SK-N-MC (cell line): ENCODE measurements around the gene NEU2.

Experiments
- DNase-seq: peaks from one replicate; pipeline ENCODE4 v3.0.0-alpha.2; 2011; ENCODE audit warnings: low read depth, low spot score
- H3K27ac ChIP-seq: fragments of 200-600 bp; sonication (generic); 2 replicates; pipeline ENCODE4 v1.5.1; 2016; ENCODE audit warnings: mixed run types
- H3K36me3 ChIP-seq: fragments of 200-600 bp; sonication (generic); 2 replicates; pipeline ENCODE4 v1.6.1; 2017; ENCODE audit warnings: antibody characterized with exemption, low read length, mixed read lengths; ENCODE audit not compliant: insufficient read depth
- H3K4me3 ChIP-seq: fragments of 200-600 bp; sonication (generic); 2 replicates; pipeline ENCODE4 v1.5.1; 2016
- H3K9ac ChIP-seq: fragments of 200-600 bp; sonication (generic); 2 replicates; pipeline ENCODE4 v1.8.0; 2017; ENCODE audit warnings: mixed run types, mixed read lengths; ENCODE audit not compliant: insufficient read length
- H3K9me3 ChIP-seq: fragments of 200-600 bp; sonication (generic); 2 replicates; pipeline ENCODE4 v1.6.1; 2017; ENCODE audit warnings: low read depth, mild to moderate bottlenecking, antibody characterized with exemption, low read length, moderate library complexity, mixed read lengths
- EZH2 ChIP-seq: fragments of 200-600 bp; sonication (generic); IDR thresholded peaks from one replicate; pipeline ENCODE4 v1.6.1; 2017; ENCODE audit warnings: antibody characterized with exemption
- FOXP2 ChIP-seq: optimal IDR thresholded peaks from 2 replicates; pipeline ENCODE3; 2011; ENCODE audit warnings: mild to moderate bottlenecking, moderate library complexity; ENCODE audit not compliant: insufficient read depth; ENCODE audit errors: extremely low read length, control extremely low read depth
- POLR2AphosphoS5 ChIP-seq: IDR thresholded peaks from 2 replicates; pipeline ENCODE4 v1.6.1; 2012; ENCODE audit warnings: mild to moderate bottlenecking, low read depth, low read length, borderline replicate concordance

NEU2 gene

DNA sequence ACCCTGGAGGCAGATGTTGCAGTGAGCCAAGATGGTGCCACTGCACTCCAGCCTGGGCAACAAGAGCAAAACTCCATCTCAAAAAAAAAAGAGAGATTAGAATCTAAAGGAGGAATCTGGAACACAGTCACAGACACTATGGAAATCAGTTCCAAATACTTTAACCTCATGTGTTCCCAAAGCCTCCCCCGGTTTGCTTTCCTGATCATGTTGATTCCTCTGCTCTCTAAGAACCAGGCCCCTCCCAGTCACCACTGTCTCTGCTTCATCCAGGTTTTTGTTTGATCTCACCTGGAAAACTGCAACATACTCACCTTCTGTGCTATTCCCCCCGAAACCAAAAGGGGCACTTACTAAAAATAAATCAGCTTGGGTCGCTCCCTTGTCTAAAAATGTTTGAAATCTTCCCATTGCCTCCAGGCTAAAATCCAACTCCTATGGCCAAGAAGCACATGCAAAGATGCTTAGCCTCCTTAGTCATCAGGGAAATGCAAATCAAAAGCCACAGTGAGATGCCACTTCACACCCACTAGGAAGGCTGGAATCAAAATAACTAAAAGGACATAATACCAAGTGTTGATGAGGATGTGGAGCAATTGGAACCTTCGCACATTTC, 6.2 kb upstream of the NEU2 start:
- Histone ChIP-seq H3K36me3 (no peaks in the 10 kb centered on the region), H3K27ac (no peak overlapping the region), H3K4me3 (no peak overlapping the region), H3K9me3 (no peaks in the 10 kb centered on the region), H3K9ac (no peak overlapping the region)
- TF ChIP-seq FOXP2 (no peak), EZH2 (no peak), POLR2AphosphoS5 (no peak)
- DNase-seq = no peak

DNA sequence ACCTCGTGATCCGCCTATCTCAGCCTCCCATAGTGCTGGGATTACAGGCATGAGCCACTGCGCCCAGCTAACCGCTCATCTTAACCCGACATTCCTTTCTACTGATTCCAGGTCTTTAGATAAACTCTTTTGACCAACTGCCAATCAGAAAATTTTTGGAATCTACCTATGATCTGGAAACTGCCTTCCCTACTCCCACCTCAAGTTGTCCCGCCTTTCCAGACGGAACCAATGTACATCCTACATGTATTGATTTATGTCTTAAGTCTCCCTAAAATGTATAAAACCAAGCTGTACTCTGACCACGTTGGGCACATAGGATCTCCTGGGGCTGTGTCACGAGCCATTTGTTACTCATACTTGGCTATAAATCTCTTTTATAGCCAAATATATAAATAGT, 3.2 kb upstream of the NEU2 start:
- H3K36me3 ChIP-seq = no peaks in the 10 kb centered on the region
- H3K4me3 ChIP-seq = no peak overlapping the region
- H3K27ac ChIP-seq = no peak overlapping the region
- TF ChIP-seq FOXP2 (no peak), POLR2AphosphoS5 (no peak), EZH2 (no peak)
- H3K9me3 ChIP-seq = no peaks in the 10 kb centered on the region
- no peak overlapping the region for H3K9ac ChIP-seq
- DNase-seq = no peak

DNA sequence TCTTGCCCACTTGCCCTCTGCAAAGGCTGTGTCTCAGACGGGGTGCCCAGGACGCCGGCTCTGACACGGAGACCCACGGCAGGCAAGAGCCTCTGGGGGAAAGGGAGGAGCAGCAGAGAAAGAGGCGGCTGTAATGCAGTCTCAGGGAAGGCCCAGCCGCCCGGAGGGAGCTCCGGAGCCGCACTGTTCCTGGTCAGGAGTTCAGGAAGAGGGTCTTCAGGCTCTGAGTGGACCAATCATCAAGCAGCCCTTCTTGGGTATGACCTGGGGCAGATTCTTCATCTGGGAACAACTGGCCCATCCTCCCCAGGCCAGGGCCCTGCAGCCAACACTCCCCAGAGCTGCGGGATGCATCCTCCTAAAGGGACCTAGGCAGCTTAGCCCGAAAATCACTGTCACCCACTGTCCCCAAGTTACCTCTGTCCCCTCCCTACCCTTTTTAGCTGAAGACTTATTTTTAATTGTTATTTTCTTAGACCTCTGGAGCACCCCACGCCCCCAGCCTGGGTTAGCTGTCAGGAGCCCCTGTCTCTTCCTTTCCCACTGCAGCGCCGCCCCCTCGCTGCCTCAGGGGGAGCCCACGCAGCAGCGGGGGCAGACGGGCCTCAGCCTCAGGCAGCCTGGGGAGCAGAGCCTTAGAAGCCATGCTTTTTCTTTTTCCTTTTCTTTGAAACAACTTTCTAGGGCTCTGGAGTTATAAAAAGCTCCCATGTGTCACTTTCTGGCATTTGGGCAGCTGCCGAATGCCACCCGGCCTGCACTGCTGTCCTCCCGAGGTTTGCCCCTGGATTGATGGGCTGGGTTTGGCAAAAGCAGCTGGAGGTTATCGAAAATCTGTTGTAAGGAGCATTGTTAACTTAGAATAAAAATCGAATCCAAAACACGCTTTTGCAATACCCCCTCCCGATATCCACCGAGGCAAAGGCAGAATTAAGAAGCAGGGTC, 644 bp upstream of the NEU2 start:
- H3K9ac ChIP-seq = peak overlapping the region; percentile 3
- DNase-seq = no peak
- no peak overlapping the region for H3K27ac ChIP-seq
- H3K9me3 ChIP-seq = no peaks in the 10 kb centered on the region
- TF ChIP-seq FOXP2 (no peak), EZH2 (no peak), POLR2AphosphoS5 (no peak)
- no peaks in the 10 kb centered on the region for H3K36me3 ChIP-seq
- H3K4me3 ChIP-seq = no peak overlapping the region

DNA sequence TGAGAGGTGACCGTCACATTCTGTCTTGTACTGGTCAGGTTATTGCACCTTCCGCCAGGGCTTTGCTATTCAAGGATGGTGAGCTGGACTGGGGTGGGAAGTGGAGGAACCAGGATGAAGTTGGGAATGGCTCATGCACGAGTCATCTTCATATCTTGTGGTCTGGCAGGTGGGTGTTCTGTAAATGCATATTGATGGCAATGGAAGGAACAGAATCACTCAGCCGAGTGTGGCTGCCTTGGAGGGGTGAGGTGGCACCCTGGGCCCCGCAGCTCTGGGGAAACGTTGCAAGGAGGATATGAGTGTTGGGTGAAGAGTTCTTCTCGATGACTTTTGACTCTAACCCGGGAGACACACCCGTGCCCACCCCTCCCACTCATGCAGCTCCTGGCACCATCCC, 1.2 kb downstream of the NEU2 start:
- no peak for DNase-seq
- Histone ChIP-seq H3K9ac (no peak overlapping the region), H3K36me3 (no peaks in the 10 kb centered on the region), H3K27ac (no peak overlapping the region), H3K4me3 (no peak overlapping the region), H3K9me3 (no peaks in the 10 kb centered on the region)
- TF ChIP-seq EZH2 = no peak
- TF ChIP-seq FOXP2 = no peak
- TF ChIP-seq POLR2AphosphoS5 = no peak

DNA sequence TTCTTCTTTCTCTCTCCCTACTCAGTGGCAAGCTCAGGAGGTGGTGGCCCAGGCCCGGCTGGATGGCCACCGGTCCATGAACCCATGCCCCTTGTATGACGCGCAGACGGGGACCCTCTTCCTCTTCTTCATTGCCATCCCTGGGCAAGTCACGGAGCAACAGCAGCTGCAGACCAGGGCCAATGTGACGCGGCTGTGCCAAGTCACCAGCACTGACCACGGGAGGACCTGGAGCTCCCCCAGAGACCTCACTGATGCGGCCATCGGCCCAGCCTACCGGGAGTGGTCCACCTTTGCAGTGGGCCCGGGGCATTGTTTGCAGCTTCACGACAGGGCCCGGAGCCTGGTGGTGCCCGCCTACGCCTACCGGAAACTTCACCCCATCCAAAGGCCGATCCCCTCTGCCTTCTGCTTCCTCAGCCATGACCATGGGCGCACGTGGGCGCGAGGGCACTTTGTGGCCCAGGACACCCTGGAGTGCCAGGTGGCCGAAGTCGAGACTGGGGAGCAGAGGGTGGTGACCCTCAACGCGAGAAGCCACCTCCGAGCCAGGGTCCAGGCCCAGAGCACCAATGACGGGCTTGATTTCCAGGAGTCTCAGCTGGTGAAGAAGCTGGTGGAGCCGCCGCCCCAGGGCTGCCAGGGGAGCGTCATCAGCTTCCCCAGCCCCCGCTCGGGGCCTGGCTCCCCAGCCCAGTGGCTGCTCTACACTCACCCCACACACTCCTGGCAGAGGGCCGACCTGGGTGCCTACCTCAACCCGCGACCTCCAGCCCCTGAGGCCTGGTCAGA, 1.8 kb downstream of the NEU2 start:
- Histone ChIP-seq H3K9ac (no peak overlapping the region), H3K9me3 (no peaks in the 10 kb centered on the region), H3K4me3 (no peak overlapping the region), H3K36me3 (no peaks in the 10 kb centered on the region), H3K27ac (no peak overlapping the region)
- no peak for TF ChIP-seq FOXP2
- no peak for TF ChIP-seq POLR2AphosphoS5
- no peak for TF ChIP-seq EZH2
- no peak for DNase-seq

DNA sequence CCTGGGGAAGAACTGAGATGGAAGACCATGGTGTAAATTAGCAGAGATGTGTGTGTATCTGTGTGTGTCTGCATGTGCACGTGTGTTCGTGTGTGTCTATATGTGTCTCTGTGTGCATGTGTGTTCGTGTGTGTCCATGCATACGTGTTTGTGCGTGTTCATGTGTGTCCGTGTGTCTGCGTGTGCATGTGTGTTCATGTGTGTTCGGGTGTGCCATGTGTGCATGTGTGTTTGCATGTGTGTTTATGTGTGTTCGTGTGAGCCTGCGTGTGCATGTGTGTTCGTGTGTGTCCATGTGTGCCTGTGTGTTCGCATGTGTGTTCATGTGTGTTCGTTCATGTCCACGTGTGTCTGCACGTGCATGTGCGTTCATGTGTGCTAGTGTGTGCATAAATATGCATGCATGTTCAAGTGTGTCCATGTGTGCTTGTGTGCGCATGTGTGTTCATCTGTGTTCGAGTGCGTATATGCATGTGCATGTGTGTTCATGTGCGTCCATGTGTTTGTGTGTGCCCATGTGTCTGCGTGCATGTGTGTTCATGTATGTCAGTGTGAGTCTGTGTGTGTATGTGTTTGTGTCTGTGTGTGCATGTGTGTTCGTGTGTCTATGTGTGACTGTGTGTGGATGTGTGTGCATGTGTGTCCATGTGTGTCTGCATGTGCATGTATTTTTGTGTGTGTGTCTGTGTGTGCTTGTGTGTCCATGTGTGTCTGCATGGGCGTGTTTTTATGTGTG, 3.1 kb downstream of the NEU2 start:
- no peak for DNase-seq
- H3K27ac ChIP-seq = no peak overlapping the region
- H3K4me3 ChIP-seq = no peak overlapping the region
- no peak overlapping the region for H3K9ac ChIP-seq
- no peaks in the 10 kb centered on the region for H3K9me3 ChIP-seq
- no peaks in the 10 kb centered on the region for H3K36me3 ChIP-seq
- TF ChIP-seq FOXP2 (no peak), POLR2AphosphoS5 (no peak)

DNA sequence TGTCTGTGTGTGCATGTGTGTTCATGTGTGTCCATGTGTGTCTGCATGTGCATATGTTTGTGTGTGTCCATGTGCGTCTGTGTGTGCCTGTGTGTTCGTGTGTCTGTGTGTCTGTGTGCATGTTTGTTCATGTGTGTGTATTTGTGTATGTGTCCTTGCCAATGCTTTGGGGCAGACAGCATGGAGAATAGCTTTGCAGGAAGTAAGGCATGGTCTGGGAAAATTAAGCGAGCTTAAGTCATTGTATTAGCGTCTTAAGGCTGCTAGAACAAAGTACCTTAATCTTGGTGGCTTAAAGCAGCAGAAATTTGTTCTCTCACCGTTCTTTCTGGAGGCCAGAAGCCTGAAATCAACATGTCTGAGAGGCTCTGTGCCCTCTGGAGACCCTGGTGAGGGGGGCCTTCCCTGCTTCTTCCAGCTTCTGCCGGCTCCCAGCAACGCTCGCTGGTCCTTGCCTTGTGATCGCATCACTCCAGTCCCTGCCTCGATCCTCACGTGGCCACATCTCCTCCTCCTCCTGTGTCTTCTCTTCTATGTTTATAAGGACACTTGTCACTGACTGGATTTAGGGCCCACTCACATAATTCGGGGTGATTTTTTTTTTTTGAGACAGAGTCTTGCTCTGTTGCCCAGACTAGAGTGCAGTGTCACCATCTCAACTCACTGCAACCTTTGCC, 3.8 kb downstream of the NEU2 start:
- Histone ChIP-seq H3K9ac (no peak overlapping the region), H3K27ac (no peak overlapping the region), H3K36me3 (no peaks in the 10 kb centered on the region), H3K9me3 (no peaks in the 10 kb centered on the region), H3K4me3 (no peak overlapping the region)
- no peak for DNase-seq
- TF ChIP-seq POLR2AphosphoS5 (no peak), EZH2 (no peak)
